Measurements from ENCODE around the gene MRLN.
"Not testable (repeated sequence)": the region's sequence is repeated elsewhere in the genome, so short reads cannot be mapped to it uniquely, and the experiment has no call there.

MRLN gene

GRCh38 chr10:59745163-59745650 is 8.0 kb downstream of the MRLN start:
- DNase-seq (ENCODE audit: low spot score) = no peak

- DNase-seq (ENCODE audit: low spot score) = not testable (repeated sequence)
These were observed 8.5 kb downstream of the MRLN start for GRCh38 chr10:59744762-59745161.

- not testable (repeated sequence) for DNase-seq (ENCODE audit: low spot score)
These were observed 9.1 kb downstream of the MRLN start for GRCh38 chr10:59744156-59744555.

- no peak for DNase-seq (ENCODE audit: low spot score)
These were observed 11.7 kb downstream of the MRLN start for GRCh38 chr10:59741583-59741982.

- no peak for DNase-seq (ENCODE audit: low spot score)
These were observed 12.2 kb downstream of the MRLN start for GRCh38 chr10:59741048-59741447.

- no peak for DNase-seq (ENCODE audit: low spot score)
These were observed 16.5 kb downstream of the MRLN start for GRCh38 chr10:59736749-59737148.

GRCh38 chr10:59735296-59735695 is 18.0 kb downstream of the MRLN start:
- no peak for DNase-seq (ENCODE audit: low spot score)

- DNase-seq (ENCODE audit: low spot score) = no peak
These were observed 19.2 kb downstream of the MRLN start for GRCh38 chr10:59734014-59734462.

GRCh38 chr10:59733321-59734013 is 19.8 kb downstream of the MRLN start:
- DNase-seq (ENCODE audit: low spot score) = not testable (repeated sequence)

GRCh38 chr10:59732849-59733248 is 20.4 kb downstream of the MRLN start:
- DNase-seq (ENCODE audit: low spot score) = not testable (repeated sequence)

GRCh38 chr10:59729167-59729566 is 24.1 kb downstream of the MRLN start:
- DNase-seq (ENCODE audit: low spot score) = not testable (repeated sequence)

GRCh38 chr10:59724098-59724938 is 28.9 kb downstream of the MRLN start:
- no peak for DNase-seq (ENCODE audit: low spot score)

- no peak for DNase-seq (ENCODE audit: low spot score)
These were observed 32.9 kb downstream of the MRLN start for GRCh38 chr10:59720377-59720776.

- DNase-seq (ENCODE audit: low spot score) = no peak
These were observed 33.9 kb downstream of the MRLN start for GRCh38 chr10:59719374-59719773.

- no peak for DNase-seq (ENCODE audit: low spot score)
These were observed 35.0 kb downstream of the MRLN start for GRCh38 chr10:59718257-59718656.

GRCh38 chr10:59713196-59713821 is 39.9 kb downstream of the MRLN start:
- DNase-seq (ENCODE audit: low spot score) = no peak

- DNase-seq (ENCODE audit: low spot score) = no peak
These were observed 41.3 kb downstream of the MRLN start for GRCh38 chr10:59711871-59712494.

GRCh38 chr10:59709395-59710125 is 43.7 kb downstream of the MRLN start, which contains the start of gene SLC16A9:
SLC16A9 (minus strand) TSS chr10:59709850; CDS start chr10:59684291, 25,559 bp downstream.
- DNase-seq (ENCODE audit: low spot score) = peak; percentile 65

GRCh38 chr10:59708816-59709394 is 44.4 kb downstream of the MRLN start:
- DNase-seq (ENCODE audit: low spot score) = peak; percentile 37

- no peak for DNase-seq (ENCODE audit: low spot score)
These were observed 46.1 kb downstream of the MRLN start for GRCh38 chr10:59706851-59707797.
